Astrocyte (in vitro differentiated cells and primary cell): Measurements from ENCODE around the gene CEP250.

Experiments used
- EZH2 ChIP-seq: IDR thresholded peaks from 2 replicates; pipeline ENCODE4 v1.6.1; 2012; ENCODE audit warnings: mild to moderate bottlenecking, low read length, inconsistent platforms; ENCODE audit not compliant: insufficient read depth
- TF ChIP-seq, protein P1 (sequence below): IDR thresholded peaks from 2 replicates; pipeline ENCODE4 v1.5.1; 2011; ENCODE audit warnings: low read depth, mild to moderate bottlenecking, inconsistent platforms, low read length, moderate library complexity; ENCODE audit not compliant: insufficient read depth

DNA sequence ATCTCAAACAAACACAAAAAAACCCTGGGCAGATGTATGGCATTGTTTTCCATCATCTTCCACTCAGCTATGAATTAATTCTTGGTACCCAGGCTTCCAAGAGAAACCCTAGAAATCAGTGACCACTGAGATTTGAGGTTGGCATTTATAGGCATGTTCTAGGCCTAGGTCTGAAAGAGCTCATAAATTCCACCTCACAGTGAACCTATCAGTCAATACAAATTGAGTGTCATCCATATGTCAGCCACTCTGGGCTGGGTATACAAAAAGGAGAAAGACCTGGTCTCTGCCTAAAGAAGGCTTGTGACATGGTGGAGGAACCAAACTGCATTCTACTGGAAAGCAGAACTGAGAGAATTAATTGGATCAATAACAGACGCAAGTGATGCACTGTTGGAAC is 43.9 kb downstream of the CEP250 start:
- TF ChIP-seq, protein P1, sequence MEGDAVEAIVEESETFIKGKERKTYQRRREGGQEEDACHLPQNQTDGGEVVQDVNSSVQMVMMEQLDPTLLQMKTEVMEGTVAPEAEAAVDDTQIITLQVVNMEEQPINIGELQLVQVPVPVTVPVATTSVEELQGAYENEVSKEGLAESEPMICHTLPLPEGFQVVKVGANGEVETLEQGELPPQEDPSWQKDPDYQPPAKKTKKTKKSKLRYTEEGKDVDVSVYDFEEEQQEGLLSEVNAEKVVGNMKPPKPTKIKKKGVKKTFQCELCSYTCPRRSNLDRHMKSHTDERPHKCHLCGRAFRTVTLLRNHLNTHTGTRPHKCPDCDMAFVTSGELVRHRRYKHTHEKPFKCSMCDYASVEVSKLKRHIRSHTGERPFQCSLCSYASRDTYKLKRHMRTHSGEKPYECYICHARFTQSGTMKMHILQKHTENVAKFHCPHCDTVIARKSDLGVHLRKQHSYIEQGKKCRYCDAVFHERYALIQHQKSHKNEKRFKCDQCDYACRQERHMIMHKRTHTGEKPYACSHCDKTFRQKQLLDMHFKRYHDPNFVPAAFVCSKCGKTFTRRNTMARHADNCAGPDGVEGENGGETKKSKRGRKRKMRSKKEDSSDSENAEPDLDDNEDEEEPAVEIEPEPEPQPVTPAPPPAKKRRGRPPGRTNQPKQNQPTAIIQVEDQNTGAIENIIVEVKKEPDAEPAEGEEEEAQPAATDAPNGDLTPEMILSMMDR, result no peak
- TF ChIP-seq EZH2, result no peak
